VCaP (cell line): ENCODE results near the gene CIAO3.

ENCODE experiments used
- H3K27ac ChIP-seq: fragments of 450-650 bp; 2 replicates; pipeline ENCODE4 v1.5.1; 2017
- TF ChIP-seq, protein P1 (sequence below): fragments of 450-650 bp; conservative IDR thresholded peaks from 2 replicates; pipeline ENCODE4 v1.5.1; 2017; ENCODE audit warnings: mild to moderate bottlenecking, moderate library complexity

Gene CIAO3

DNA sequence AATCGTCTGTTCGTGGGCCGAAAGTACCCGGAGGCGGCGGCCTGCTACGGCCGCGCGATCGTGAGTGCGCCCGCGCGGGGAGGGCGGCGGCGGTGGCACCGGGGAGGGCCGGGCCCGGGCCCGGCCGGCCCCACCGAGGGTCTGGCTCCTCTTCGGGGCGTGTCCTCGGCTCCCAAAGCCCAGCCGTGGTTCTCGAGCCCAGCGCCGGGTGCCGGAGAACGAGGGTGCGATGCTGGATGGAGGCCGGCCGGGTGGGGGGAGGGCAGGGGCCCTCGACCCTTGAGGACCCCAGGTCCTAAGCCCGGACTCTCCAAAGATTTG is 60.2 kb downstream of the CIAO3 start:
- TF ChIP-seq, protein P1, sequence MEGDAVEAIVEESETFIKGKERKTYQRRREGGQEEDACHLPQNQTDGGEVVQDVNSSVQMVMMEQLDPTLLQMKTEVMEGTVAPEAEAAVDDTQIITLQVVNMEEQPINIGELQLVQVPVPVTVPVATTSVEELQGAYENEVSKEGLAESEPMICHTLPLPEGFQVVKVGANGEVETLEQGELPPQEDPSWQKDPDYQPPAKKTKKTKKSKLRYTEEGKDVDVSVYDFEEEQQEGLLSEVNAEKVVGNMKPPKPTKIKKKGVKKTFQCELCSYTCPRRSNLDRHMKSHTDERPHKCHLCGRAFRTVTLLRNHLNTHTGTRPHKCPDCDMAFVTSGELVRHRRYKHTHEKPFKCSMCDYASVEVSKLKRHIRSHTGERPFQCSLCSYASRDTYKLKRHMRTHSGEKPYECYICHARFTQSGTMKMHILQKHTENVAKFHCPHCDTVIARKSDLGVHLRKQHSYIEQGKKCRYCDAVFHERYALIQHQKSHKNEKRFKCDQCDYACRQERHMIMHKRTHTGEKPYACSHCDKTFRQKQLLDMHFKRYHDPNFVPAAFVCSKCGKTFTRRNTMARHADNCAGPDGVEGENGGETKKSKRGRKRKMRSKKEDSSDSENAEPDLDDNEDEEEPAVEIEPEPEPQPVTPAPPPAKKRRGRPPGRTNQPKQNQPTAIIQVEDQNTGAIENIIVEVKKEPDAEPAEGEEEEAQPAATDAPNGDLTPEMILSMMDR = no peak
- peak overlapping the region; percentile 91 for H3K27ac ChIP-seq

DNA sequence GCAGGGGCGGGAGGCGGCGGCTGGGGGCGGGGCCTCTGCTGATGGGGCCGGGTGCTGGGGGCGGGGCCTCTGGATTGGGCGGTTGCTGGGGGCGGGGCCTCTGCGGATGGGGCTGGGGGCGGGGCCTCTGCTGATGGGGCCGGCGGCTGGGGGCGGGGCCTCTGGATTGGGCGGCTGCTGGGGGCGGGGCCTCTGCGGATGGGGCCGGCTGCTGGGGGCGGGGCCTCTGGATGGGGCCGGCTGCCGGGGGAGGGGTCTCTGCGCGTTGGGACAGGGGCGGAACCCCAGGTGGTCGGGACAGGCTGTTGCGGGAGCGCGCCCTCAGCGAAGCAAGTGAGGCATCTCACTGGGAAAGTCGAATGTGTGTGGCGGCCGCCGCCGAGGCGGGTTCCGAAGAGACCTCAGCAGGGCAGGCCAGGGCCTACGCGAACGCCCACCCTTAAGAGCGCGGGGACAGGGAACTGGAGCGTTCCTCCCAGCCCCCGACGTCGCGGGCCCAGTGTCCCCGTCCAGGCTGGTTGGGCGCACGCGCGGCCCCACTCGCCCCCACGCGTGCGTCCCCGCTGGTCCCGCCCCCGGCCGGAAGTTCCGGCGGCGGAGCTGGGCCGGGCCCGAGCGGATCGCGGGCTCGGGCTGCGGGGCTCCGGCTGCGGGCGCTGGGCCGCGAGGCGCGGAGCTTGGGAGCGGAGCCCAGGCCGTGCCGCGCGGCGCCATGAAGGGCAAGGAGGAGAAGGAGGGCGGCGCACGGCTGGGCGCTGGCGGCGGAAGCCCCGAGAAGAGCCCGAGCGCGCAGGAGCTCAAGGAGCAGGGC is 60.8 kb downstream of the CIAO3 start, which contains the start of gene STUB1:
Gene STUB1 (plus strand): TSS at position 597 of the 811 bp plus-strand sequence. CDS start 116 bp downstream, at position 713.
- peak within 1 kb of the TSS; percentile 91 for H3K27ac ChIP-seq
- TF ChIP-seq, protein P1 = no peak
